HG03095 (cell line): ENCODE results near the gene GNE.

Experiments
- ATAC-seq: cut with Tn5 transposase; IDR thresholded peaks from one replicate; pipeline ENCODE4 v1.9.1; 2021; ENCODE audit warnings: moderate library complexity; ENCODE audit not compliant: unreplicated experiment

GNE gene

GRCh38 chr9:36173861-36174260, 84.4 kb downstream of the GNE start:
- ATAC-seq, result no peak

DNA sequence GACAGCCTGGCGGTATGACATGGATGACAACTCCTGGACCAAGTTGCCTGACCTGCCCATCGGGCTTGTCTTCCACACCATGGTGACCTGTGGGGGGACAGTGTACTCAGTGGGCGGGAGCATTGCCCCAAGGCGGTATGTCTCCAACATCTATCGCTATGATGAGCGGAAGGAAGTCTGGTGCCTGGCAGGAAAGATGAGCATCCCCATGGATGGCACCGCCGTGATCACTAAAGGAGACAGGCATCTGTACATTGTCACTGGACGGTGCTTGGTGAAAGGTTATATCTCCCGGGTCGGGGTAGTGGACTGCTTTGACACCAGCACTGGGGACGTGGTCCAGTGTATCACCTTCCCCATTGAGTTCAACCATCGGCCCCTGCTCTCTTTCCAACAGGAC, 87.7 kb downstream of the GNE start:
- no peak for ATAC-seq

- ATAC-seq, result no peak
Measured at GRCh38 chr9:36169708-36170107, 88.5 kb downstream of the GNE start.

GRCh38 chr9:36169166-36169565, 89.1 kb downstream of the GNE start, which contains the start of gene CCIN:
Gene CCIN, plus strand, starts transcription at chr9:36169388. Its CDS starts 115 bp downstream, at chr9:36169503.
- no peak for ATAC-seq

DNA sequence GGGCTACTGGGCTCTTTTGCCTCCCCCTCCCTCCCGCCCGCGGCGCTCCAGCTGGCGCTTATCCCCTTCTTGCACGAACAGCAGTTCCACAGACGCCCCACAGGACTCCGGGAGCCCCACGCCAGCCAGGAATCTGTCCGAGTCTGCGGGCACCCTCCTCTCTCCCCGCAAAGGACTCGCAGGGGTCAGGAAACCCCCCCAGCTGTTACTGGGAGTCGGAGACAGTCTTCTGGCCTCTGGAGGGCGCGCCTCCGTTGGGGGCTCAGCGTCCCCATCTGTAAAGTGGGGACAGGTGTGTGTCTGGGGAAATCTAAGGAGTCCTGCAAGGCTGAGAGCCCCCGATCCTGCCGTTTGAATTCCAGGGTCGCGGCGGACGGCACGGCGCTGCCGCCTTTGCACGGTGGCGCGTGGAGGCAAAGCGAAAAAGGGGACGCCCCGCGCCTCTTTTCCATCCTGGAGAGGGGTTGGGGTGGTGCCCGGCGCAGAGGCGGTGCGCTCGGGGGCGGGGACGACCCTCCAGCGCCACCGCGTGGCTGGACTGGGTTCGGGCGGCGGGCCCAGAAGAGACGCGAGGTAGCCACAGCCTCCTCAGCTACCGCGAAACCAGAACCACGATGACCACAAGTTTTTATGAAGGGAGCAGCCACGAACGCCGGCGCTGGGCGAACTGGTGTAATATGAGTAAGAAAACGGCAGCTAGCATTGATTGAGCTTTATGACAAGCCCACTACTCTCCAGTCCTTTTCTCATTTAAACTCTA, 91.9 kb downstream of the GNE start:
- peak; percentile 91 for ATAC-seq

DNA sequence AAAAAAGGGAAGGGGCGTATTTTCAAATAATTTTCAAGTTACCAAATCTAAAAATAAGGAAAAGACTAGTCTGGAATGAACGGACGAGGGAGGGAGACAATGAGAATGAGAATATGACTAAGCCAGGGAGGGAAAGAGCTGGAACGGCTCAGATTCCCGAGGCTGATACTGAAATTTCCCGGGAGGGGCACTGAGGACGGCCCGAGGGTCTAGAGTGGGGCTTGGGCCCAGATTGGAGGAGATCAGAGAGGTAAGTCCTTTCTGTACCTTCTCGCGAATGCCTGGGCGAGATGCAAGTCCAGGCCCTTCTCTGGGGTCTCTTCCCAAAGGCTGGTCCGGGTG, 92.5 kb downstream of the GNE start:
- no peak for ATAC-seq

- ATAC-seq, result no peak
Measured at GRCh38 chr9:36164989-36165388, 93.3 kb downstream of the GNE start.
